Activated naive CD4-positive, alpha-beta T cell treated with Interleukin-2 at 50 U/mL for 16 hours (primary cell): ENCODE results near the gene GPR78.

ENCODE experiments used
- DNase-seq: peaks from one replicate; pipeline ENCODE4 v3.0.0-alpha.2; 2020

GPR78 gene

DNA sequence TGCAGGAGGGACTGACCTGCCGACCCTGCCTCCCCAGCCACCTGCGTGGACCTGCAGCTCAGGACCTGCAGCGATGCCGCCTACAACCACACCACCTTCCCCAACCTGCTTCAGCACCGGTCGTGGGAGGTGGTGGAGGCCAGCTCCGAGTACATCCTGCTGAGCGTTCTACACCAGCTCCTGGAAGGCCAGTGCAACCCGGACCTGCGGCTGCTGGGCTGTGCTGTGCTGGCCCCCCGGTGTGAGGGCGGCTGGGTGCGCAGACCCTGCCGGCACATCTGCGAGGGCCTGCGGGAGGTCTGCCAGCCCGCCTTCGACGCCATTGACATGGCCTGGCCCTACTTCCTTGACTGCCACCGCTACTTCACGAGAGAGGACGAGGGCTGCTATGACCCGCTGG is 20.9 kb downstream of the GPR78 start:
- DNase-seq, result no peak

DNA sequence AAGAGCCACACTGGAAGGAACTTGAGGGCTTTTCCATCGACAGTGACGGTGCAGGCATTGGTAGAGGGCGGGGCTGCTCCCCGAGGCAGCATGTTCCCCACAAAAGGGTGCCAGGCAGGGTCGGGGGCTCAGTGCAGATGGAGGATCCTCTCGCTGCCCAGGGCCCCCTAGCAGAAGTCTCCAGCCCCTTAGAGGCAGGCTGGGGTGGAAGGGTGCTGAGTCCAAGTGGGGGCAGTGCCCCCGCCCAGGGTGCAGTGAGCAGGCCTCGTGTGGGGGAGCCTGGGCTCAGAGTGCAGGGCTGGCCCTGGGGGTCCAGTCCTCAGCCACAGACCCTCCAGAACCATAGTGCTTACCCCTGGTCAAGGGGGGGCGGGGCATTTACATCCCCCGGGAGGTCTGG is 21.4 kb downstream of the GPR78 start:
- DNase-seq, result no peak

DNA sequence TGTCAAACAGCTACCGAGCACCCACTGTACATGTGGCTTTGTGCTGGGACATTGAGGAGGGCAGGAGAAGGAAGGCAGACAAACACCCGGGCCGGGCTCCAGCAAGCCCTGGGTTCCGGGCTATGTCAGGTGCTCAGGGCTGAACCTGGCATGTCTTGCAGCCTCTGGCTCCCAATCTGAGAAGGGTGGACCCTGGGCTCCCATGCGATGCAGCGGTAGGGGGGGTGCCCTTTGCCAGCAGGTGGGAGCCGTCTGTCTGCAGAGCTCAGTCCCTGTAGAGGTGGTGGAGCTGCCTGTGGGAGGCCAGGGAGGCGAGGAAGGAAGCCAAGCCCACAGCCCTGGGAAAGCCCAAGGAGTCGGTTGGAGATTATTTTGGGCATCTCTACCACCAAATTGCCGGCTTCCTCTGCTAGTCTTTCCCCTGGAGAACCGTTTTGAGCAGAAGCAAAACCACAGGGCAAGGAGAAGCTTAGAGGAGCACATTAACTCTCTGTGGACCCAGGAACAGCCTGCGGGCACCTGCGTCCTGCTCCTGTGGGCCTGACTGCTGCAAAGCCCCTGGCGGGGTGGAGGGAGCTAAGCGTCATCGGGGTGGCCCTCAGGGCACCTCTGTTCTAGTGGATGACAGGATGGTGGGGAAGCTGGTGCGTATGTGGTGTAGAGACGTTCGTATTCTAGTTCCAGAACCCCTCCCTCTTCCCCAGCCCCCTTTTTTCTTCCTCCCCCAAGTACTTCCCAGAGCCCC is 22.7 kb downstream of the GPR78 start:
- no peak for DNase-seq

DNA sequence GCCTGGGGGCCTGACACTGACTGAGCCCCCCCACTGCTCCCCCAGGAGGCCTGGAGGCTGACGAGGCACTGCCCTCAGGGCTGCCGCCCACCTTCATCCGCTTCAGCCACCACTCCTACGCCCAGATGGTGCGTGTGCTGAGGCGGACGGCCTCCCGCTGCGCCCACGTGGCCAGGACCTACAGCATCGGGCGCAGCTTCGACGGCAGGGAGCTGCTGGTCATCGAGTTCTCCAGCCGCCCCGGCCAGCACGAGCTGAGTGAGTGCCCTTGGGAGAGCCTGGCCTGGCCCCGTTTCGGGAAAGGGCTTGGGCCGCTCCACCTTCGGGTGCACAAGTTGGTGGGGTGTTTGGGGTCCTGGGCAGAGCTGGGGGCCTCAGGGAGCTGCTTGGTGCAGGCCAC is 23.7 kb downstream of the GPR78 start:
- no peak for DNase-seq

DNA sequence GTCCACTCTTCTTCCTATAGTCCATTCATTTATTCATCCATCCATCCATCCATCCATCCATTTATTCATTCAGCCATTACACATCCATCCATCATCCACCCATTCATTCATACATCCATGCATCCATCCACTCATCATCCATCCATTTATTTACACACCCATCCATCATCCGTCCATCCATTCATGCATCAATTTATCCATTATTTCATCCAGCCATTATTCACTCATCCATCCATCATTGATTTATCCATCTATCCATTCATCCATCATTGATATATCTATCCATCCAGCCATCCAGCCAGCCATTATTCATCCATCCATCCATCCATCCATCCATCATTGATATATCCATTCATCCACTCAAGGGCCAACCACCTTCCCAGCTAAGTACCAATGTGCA is 25.1 kb downstream of the GPR78 start:
- DNase-seq, result no peak

DNA sequence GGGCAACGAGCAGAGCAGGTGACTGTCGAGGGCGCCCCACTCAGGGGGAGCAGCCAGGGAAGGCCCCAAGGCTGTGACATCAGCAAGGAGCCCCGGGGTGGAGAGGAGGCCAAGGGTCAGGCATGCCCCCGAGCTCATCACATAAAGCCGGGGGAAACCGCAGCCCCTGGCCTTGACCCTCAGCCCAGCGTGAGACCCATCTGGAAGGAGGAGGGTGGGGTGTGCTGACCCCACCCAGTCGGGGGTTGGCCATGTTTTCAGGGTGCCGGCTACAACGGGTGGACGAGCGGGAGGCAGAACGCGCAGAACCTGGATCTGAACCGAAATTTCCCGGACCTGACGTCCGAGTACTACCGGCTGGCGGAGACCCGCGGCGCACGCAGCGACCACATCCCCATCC is 26.3 kb downstream of the GPR78 start:
- no peak for DNase-seq

DNA sequence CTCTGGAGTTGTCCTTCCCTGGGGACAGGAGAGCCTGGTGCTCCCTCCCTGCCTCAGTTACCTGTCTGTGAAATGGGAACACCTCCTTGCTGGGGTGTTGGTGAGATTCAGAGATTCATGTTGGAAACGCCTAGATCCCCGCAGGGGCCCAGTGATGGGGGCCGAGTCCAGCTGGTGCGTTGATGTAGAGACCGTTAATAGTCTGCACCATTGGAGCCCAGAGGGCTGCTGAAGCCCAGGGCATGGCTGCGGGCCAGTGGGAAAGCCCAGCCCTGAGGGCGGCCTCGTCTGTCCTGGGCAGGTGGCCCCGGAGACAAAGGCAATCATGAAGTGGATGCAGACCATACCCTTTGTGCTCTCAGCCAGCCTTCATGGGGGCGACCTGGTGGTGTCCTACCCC is 26.8 kb downstream of the GPR78 start:
- DNase-seq, result no peak

DNA sequence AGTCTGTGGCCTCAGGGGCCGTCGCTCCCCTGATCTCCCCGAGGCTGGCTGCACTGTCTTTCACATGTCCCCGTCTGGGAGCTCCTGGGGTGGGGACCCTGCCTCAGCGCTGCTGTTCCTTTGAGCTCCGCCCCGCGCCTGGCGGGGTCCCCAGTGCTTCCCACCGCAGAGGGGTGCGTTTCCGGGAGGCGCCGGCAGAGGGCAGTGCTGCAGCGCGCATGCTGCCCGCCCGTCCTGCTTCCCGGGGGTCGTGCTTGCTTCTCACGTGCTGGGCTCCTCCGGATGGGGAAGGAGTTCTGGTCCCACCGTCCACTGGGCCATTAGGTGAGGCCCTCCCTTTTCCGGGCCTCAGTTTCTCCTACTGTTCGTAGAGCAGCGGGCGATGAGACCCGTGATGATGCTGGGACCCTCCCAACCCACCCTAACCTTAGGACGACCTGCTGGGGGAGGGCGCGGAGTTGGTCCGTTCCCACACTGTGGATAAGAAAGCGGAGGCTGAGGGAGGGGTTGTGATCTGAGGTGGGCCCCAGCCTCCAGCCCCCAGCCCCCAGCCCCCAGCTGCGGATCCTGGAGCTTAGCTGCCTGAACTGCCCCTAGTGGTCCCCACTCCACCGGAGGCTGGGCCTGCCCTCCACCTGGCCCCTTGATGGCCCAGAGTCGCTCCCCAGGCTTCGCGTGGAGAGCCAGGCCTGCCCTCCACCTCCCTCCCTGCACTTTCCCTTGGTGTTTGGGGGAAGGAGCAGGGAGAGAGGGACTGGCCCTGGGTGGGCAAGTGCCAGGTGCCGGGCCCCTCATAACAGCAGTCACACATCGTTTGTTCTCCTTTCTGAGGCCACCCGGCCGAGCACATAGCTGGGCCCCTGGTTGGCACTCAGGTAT is 27.6 kb downstream of the GPR78 start:
- peak; percentile 28 for DNase-seq

DNA sequence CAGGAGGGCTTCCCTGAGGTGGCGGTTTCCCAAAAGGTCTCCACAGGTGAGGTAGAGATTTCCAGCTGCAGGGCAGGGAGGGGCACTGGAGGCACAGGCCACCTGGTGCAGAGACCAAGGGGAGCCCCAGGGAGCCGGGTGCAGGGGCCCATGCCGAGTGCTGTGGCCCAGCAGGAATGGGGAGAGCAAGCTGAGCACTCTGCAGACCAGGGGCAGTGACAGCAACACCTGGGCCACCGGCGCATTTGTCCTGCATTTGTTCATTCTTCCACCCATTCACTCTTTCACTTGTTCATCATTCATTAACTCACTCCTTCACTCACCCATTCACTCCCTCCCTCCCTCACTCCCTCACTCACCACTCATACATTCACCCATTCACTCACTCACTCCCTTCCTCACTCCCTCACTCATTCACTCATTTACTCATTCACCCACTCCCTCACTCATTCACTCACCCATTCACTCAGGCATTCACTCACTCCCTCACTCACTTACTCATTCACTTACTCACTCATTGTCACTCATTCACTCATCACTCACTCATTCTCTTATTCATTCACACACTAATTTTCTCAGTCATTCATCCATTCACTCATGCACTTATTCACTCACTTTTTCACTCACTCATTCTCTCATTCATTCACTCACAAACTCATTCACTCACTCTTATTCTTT is 28.7 kb downstream of the GPR78 start:
- no peak for DNase-seq

DNA sequence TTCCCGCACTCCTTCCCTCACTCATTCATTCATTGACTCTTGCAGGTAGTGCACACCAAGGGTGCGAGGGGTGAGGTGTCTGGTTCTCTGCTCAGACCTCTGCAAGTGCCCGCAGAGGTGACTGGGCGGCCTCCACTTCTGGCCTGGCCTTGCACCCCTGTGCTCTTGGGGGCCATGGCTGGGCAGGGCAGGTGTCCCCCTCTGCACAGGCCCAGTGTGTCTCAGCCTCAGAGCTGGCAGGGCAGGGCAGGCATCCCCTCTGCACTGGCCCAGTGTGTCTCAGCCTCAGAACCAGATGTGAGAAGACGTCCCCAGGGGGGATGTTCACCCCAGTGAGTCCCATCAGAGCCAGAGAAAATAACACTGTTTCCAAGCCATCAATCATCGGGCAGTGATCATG is 29.2 kb downstream of the GPR78 start:
- no peak for DNase-seq

DNA sequence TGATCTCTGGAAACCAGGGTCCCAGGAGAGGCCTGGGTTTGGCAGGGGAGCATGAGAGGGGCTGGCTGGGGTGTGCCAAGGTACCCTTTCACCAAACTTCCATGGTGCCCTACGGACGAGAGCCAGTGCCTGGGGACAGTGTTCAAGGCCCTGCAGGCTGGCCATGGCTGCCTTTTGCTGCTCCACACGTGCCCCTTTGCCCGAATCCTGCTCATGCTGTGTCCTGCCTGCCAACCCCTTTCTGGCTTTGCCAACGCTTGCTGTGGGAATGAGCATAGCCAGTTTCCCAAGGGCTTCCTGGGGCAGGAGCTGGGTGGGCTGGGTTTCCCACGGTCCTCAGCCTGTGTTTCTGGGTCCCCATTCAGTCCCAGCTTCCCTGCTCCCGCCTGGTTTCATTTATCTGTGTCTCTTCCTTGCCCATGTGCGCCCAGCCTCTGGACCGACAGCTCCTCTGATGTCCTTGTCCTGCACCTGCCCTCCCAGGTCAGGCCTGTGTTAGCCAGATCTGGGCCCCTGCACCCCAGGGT is 29.7 kb downstream of the GPR78 start:
- no peak for DNase-seq

DNA sequence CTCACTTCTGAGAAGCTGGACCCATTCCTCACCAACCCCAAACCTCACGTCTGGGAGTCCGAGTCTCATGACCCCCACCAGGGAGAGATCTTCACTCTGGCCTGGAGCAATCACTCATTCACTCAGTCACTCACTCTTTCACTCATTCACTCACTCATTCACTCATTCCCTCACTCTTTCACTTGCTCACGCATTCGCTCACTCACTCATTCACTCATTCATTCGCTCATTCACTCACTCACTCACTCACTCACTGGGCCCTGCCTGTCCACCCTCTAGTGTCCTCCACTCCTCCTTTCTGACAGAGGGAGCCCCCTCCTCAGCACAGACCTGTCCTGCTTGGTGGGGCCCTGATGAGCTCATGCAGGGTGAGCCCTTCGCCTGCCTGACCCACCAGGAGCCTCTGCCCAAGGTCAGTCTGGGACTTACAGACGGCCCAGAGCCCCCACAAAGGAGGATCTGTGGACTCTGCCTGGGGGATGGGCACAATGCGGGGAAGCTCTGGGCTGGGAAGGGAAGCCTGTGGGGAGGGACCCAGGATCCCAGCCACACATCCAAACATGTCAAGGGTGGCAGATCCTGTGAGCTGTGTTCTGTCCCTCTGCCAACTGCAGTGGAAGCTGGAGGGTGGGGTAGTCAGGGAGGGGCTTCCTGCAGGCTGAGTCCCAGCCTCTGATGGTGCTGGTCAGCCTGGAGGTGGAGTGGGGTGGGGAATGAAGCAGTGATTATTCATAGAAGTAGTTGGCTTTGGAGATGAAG is 30.8 kb downstream of the GPR78 start:
- DNase-seq, result no peak

DNA sequence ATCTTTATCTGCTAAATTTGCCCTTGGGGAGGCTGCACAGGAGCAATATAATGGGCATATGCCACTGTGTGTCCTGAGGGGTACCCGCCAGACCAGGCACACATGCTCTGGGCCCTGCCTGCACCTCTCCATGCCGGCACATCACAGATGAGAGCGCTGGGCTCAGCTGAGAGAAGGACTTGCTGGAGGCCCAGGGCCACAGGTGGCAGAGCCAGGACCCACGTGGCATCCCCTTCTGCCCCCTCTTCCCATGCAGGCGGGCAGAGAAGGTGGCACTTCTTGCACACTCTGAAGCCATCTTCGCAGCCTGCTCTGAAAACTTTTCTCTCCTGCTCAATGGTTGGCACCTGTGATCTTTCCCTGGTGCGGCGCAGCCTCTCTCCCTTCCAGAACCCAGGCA is 32.5 kb downstream of the GPR78 start:
- DNase-seq, result no peak

DNA sequence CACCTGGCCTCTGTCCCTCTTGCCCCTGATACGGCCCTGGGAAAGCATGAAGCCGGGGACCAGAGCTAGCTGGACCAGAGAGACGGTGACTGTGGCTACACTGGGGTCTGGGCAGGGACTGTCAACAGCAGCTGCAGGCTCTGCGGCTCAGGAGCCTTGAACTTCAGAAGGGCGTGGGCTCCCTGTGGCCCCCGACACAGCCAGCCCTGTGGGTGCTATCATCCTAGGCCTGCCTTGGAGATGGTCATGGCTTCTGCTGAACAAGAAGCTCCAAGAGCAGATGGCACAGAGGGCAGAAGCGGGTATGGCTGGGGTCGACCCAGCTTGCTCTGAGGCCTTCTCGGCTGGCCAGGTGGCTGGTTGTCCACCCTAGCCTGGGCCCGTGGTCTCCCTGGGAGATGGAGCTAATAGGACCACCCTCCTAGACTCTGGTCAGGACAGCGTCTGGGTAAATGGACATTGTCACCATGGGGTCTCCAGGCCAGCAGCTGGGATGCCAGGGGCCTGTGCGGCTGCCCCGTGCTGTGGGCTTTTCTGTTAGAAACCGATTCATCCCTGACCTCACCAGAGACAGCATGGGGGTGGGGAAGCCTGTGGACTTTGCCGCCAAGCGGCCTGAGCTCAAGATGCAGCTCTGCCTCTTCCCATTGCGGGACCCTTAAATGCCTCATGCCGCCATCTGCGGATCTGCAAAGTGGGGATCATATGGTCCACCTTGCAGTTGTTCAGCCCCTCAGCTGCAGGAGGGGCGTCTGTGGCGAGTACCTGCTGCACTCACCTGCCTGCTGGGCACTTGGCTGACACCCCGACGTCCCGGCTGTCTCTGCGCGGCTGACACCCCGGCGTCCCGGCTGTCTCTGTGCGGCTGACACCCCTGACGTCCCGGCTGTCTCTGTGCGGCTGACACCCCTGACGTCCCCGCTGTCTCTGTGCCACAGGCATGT is 33.5 kb downstream of the GPR78 start:
- DNase-seq, result no peak

DNA sequence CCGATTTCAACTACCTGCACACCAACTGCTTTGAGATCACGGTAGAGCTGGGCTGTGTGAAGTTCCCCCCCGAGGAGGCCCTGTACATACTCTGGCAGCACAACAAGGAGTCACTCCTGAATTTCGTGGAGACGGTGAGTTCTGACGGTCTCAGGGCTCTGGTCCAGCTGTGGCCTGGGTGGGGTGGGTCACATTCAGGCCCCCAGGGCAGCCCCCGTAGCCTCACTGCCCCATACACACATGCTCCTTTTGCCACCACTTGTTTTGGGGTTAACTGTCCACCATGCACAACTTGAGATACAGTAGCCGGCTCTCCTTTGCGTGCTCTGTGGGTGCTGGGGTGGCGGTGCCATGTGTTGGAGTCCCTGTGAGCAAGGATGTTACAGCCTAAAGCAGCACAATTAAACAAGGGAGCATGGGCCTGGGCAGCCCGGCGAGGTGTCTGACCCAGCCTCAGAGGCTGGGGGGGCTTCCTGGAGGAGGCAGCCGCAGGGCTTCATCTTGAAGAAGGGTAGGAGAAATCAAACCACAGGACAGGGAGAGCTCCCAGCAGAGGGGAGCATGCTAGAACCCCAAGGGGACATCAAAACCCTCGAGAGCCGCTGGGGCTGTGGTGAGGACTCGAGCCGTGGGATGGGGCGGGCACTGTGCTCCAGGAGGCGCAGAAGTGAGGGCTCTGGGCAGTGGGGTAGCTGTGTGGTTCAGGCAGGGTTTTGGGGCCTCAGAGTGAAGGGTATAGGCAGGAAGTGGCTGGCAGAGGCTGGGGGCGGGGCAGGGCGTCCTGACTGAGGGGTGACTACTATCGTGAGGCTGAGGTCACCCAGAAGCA is 34.4 kb downstream of the GPR78 start:
- DNase-seq, result no peak

DNA sequence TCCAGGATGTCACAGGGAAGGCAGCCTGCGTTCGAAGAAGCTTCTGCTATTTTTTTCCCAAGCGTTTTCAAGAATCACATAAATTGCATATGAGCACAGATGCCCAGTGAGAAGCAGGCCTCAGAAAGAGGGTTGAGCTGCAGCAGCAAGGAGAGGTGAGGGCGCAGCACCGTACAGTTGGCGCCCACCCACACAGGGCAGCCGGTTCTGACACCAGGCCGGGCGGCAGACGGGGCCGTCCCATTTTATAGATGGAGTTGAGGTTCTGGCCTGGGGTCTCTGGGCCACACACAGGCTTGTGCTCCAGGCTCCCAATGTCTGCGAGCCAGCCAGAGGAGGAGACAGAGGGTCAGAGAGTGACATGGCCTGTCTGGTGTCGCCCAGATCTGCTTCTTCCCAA is 35.2 kb downstream of the GPR78 start:
- DNase-seq, result no peak

DNA sequence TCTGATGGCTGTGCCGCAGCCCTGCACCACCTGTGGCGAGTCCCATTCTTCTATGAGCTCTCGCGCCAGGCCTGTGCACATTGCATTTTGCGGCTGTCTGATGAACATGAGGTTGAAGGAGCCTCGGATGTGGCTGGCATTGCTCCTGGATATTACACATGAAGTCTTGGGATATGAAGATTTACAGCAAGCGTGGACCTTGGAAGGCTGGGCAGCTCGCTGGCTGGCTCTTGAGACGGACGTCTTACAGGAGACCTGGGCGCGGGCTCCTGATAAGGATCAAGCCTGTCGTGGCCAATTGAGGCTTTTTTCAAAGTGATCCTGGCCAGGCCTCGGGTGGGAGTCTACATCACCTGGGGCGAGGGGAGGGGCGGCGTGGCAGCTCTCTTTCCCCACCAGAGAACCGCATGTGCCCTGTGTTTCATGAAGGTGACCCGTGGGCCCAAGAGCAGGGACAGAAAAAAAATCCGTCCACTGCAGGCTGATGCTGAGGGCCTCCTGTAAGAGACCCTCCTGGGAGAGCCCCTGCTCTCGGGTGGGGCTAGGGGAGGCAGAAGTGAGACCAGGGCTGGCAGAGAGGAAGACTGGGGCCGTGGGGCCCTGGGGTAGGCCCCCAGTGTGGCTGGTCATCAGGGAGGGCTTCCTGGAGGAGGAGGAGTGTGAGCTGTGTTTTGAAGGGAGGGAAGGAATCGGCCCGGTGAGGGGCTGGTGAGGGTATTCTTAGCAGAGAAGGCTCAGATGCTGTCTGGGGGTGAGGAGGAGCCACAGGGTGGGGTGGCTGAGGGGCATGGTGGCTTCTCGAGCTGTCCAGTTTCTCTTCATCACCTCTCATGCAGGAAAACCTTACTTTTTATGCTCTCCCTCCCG is 36.0 kb downstream of the GPR78 start:
- no peak for DNase-seq

DNA sequence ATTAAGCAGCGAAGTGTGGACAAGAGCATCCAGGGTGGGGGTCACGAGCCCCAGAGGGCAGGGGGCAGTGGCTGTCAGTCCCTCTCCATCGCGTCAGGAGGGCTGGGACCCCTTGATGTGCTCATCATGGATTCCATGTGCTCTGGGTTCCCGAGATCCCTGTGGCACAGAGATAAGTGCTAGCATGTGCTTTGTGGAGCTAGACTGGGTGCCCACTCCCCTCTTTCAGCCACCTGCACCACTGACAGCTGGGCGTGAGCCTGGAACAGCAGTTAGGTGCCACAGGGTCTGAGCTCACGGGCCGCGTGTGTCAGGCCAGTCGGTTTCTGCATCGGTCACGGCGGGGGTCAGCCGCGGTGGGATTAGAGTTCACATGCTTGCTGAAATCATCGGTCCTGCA is 36.6 kb downstream of the GPR78 start:
- DNase-seq, result no peak

DNA sequence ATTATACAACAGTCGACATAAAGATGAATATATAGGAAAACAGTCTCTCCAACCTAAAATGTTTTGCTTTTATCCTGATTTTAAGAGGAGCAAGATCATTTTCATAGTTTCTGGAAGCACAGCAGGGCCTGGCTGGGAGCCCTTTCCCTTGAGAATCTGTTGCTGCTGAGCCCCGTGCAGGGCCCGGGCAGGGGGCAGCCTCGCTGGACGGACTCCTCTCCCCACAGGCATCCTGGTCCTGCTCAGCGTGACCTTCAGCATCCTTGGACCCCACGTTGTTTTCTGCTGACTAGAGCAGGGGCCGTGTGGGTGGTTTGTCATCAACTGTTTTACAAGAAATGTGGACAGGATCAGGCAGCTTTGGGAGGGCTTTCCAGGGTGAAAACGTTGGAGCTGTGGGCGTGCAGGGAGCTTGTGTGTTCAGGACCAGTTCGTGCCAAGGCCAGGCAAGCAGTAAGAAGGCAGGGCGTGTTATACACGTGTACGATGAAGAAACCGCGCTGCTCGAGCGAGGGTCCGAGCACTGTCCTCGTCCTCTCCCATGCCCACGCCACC is 37.4 kb downstream of the GPR78 start:
- DNase-seq, result no peak
